GF-D8 (cell line): Measurements from ENCODE around the gene MYH14.

ENCODE experiments used
- DNase-seq: peaks from one replicate; lab custom pipeline; 2025; lab: John Stamatoyannopoulos, UW

Gene MYH14

GRCh38 chr19:50292216-50292827 is 88.9 kb downstream of the MYH14 start:
- no peak for DNase-seq

- DNase-seq: no peak
These were observed 90.0 kb downstream of the MYH14 start for GRCh38 chr19:50293263-50294004.

- DNase-seq: no peak
These were observed 96.6 kb downstream of the MYH14 start for GRCh38 chr19:50300051-50300450.

GRCh38 chr19:50300814-50301606 is 97.6 kb downstream of the MYH14 start:
- no peak for DNase-seq

GRCh38 chr19:50301607-50301971 is 98.2 kb downstream of the MYH14 start:
- no peak for DNase-seq

- no peak for DNase-seq
These were observed 100.1 kb downstream of the MYH14 start for GRCh38 chr19:50303558-50303957.

- DNase-seq: no peak
These were observed 105.6 kb downstream of the MYH14 start for GRCh38 chr19:50308991-50309390.

- DNase-seq: no peak
These were observed 106.1 kb downstream of the MYH14 start for GRCh38 chr19:50309396-50310125.

- no peak for DNase-seq
These were observed 107.5 kb downstream of the MYH14 start for GRCh38 chr19:50310759-50311465.

- no peak for DNase-seq
These were observed 108.6 kb downstream of the MYH14 start for GRCh38 chr19:50311723-50312635.

GRCh38 chr19:50312967-50313811 is 109.8 kb downstream of the MYH14 start:
- no peak for DNase-seq

GRCh38 chr19:50313812-50314536 is 110.6 kb downstream of the MYH14 start:
- no peak for DNase-seq

- DNase-seq: no peak
These were observed 111.6 kb downstream of the MYH14 start for GRCh38 chr19:50314724-50315708.

GRCh38 chr19:50315773-50316448 is 112.5 kb downstream of the MYH14 start:
- DNase-seq: no peak

GRCh38 chr19:50317115-50317514 is 113.7 kb downstream of the MYH14 start:
- no peak for DNase-seq

GRCh38 chr19:50318438-50318837 is 115.0 kb downstream of the MYH14 start:
- no peak for DNase-seq

GRCh38 chr19:50319156-50319555 is 115.7 kb downstream of the MYH14 start:
- DNase-seq: no peak
